Measurements from ENCODE around the gene HILPDA.
"Not testable (repeated sequence)": the region's sequence is repeated elsewhere in the genome, so short reads cannot be mapped to it uniquely, and the experiment has no call there.

- not testable (repeated sequence) for TF ChIP-seq CTCF (conservative IDR thresholded peaks at IDR 0.05; ENCODE audit: low read length); EZH2phosphoT487 (IDR thresholded peaks at IDR 0.05; ENCODE audit: borderline replicate concordance, low read depth, low read length)
Measured at GRCh38 chr7:128463933-128464332, 8.3 kb downstream of the HILPDA start.
